Neural cell (in vitro differentiated cells): Measurements from ENCODE around the gene PTEN.

Experiments
- CTCF ChIP-seq: fragments of 450-650 bp; IDR thresholded peaks from 2 replicates; pipeline ENCODE4 v1.5.1; 2014; ENCODE audit warnings: antibody characterized with exemption, mild to moderate bottlenecking, moderate library complexity; ENCODE audit not compliant: poor library complexity, severe bottlenecking
- EP300 ChIP-seq: fragments of 450-650 bp; conservative IDR thresholded peaks from 2 replicates; pipeline ENCODE4 v1.6.1; 2014; ENCODE audit warnings: antibody characterized with exemption, mild to moderate bottlenecking, moderate library complexity; ENCODE audit not compliant: poor library complexity, severe bottlenecking
- EZH2 ChIP-seq: fragments of 200-600, 300-800 bp; shearing (Covaris generic), sonication (generic); IDR thresholded peaks from 2 replicates; pipeline ENCODE4 v1.6.1; 2014; ENCODE audit warnings: antibody characterized with exemption, low read length, borderline replicate concordance, mild to moderate bottlenecking; ENCODE audit not compliant: insufficient read depth, poor library complexity, severe bottlenecking
- POLR2AphosphoS5 ChIP-seq: IDR thresholded peaks from 2 replicates; pipeline ENCODE4 v1.6.1; 2012
- RAD21 ChIP-seq: fragments of 450-650 bp; conservative IDR thresholded peaks from 2 replicates; pipeline ENCODE4 v1.6.1; 2014; ENCODE audit warnings: antibody characterized with exemption, mild to moderate bottlenecking, moderate library complexity
- SMC3 ChIP-seq: fragments of 450-650 bp; conservative IDR thresholded peaks from 2 replicates; pipeline ENCODE4 v1.6.1; 2014; ENCODE audit warnings: antibody characterized with exemption, mild to moderate bottlenecking, moderate library complexity; ENCODE audit not compliant: poor library complexity
- TAF1 ChIP-seq: IDR thresholded peaks from 2 replicates; pipeline ENCODE4 v1.6.1; 2012; ENCODE audit warnings: low read depth

GRCh38 chr10:87878664-87879459 lies 15.4 kb downstream of the PTEN start:
- TF ChIP-seq TAF1, result no peak
- no peak for TF ChIP-seq EZH2
- no peak for TF ChIP-seq EP300
- TF ChIP-seq CTCF, result no peak
- no peak for TF ChIP-seq POLR2AphosphoS5
- TF ChIP-seq SMC3, result no peak
- TF ChIP-seq RAD21, result no peak
